DOHH2 (cell line): ENCODE measurements around the gene ALPI.

Source experiments
- CTCF ChIP-seq: fragments of 200-600 bp; sonication (generic); IDR thresholded peaks from one replicate; pipeline ENCODE4 v1.5.1; 2014; ENCODE audit warnings: antibody characterized with exemption, mild to moderate bottlenecking, low read depth, low read length; ENCODE audit not compliant: poor library complexity, severe bottlenecking
- EZH2phosphoT487 ChIP-seq: fragments of 200-600 bp; sonication (generic); IDR thresholded peaks from 2 replicates; pipeline ENCODE4 v1.6.1; 2017; ENCODE audit warnings: borderline replicate concordance, mild to moderate bottlenecking, antibody characterized with exemption, low read length, moderate library complexity, mixed read lengths

- no peak for TF ChIP-seq CTCF
- TF ChIP-seq EZH2phosphoT487 = no peak
Measured at GRCh38 chr2:232485757-232486557, 30.0 kb downstream of the ALPI start.
